Measurements from ENCODE around the gene PTPN4.

GRCh38 chr2:119772767-119773166, 13.0 kb downstream of the PTPN4 start:
- no peak for TF ChIP-seq EZH2 (IDR thresholded peaks at IDR 0.05; ENCODE audit: insufficient read depth, poor library complexity, severe bottlenecking)
- no peak for TF ChIP-seq EZH2phosphoT487 (IDR thresholded peaks at IDR 0.05; ENCODE audit: insufficient read depth, low read depth)
